ENCODE results near the gene XAGE1A.
"Not testable (repeated sequence)": the region's sequence is repeated elsewhere in the genome, so short reads cannot be mapped to it uniquely, and the experiment has no call there.

The XAGE1A gene, protein sequence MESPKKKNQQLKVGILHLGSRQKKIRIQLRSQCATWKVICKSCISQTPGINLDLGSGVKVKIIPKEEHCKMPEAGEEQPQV

GRCh38 chrX:52495545-52496418 lies at the start of gene XAGE1A:
Gene XAGE1A, plus strand, starts transcription at chrX:52495808. Its CDS starts 1,554 bp downstream, at chrX:52497362.
- DNase-seq: not testable (repeated sequence)

GRCh38 chrX:52452031-52452430 lies 43.6 kb upstream of the XAGE1A start:
- not testable (repeated sequence) for DNase-seq

DNA sequence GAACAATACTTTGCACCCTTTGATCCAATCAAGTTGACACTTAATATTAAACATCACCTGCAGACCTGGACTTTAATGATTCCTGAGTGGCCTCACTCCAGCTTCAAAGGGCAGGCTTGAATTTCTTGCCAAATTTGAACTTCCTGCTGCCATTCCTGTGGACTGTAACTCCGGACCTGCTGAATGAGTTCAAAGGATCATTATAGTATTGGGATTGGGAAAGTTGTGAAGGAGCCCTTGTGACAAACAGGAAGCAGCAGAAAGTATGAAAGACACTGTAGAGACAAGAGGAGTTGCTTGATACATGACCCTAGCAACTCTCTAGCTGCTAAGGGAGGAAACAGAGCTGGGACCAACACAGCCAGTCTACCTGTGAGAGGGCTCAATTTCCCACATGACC lies 24.3 kb upstream of the XAGE1A start:
- not testable (repeated sequence) for DNase-seq

DNA sequence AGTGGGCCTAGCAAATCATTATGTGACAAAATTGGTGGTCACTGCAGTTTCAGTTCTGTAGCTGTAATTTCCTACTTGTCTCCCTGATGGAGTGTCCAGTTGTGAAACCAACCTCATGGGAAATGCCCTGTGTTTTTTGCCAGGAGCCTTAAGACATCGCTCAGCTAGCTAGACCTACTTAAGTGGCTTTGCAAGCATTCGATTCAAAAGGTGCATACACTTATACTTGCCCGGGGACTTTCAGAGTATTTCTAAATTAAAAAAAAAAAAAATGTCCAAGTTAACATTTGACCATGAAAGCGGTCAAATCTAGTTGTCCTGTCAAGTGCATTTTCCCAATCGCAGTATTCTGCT lies 788 bp downstream of the XAGE1A start:
- DNase-seq: not testable (repeated sequence)

DNA sequence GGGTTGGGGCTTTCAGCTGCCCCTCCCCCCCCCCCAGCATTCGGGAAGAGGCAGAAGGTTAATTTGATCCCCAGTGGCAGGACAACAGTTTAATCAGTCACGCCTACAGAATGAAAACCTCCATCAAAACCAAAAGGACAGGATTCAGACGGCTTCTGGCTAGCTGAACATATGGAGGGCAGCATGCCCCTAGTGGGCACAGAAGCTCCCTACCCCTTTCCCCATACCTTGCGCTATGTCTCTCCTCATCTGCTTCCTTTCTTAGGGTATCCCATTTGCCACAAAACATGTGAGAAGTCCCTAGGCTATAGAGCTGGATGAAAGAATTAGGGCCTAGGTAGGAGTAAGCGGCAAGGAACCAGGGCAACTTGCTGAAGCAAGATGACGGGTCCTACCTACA lies 5.8 kb downstream of the XAGE1A start:
- not testable (repeated sequence) for DNase-seq

DNA sequence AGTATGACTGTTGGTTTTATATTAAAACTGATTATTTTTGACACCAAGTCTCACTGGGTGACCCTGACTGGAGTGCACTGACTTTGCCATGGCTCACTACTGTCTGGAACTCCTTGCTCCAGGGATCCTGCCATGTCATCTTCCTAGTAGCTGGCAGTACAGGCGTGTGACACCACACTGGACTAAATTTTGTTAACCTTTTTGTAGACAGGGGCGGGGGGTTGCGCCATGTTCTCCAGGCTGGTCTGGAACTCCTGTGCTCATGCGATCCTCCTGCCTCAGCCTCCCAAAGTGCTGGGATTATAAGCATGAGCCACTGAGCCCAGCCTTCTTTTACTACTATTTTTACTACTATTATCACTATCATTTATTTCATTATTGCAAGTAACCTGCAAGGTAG lies 8.9 kb downstream of the XAGE1A start:
- no peak for DNase-seq

- DNase-seq: no peak
Observed at GRCh38 chrX:52507331-52507730, 11.7 kb downstream of the XAGE1A start.

DNA sequence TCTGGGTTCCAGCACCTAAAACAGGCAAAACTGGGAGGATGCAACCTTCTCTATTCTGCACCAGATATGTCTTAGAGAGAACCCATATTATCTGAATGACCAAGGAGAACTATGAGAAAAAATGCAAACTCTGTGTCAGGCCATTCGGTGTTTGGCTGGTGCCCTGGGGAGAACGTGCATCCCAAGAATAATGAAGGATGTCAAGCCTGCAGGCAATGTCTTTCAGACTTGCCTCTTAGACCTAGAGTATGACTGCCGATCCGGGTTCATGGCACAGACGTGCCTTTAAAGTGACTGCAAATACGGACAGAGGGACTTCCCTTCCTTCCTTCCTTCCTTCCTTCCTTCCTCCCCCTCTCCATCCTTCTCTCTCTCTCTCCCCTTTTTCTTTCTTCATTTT lies 14.3 kb downstream of the XAGE1A start:
- DNase-seq: no peak

GRCh38 chrX:52511126-52511525 lies 15.5 kb downstream of the XAGE1A start:
- not testable (repeated sequence) for DNase-seq

GRCh38 chrX:52516110-52516986 lies 20.7 kb downstream of the XAGE1A start:
- not testable (repeated sequence) for DNase-seq

DNA sequence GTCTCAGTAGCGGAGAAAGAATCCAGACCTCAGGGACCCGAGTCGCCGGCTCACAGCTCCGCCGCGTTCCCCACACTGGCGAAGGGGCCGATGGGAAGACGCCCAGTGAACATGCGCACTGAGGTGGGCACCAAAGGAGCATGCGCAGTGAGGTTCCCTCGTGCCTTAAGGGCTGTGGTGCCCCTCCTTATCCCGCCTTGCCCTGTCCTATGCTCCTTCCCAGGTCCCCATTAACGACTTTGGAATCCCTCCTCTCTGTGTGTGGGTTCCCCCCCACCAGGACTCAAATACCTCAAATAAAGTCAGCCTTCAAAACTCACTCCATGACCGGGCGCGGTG lies 21.3 kb downstream of the XAGE1A start, which contains the start of gene XAGE1B:
Gene XAGE1B, minus strand, starts transcription at position 77 of the 339 bp plus-strand sequence. CDS start 1,536 bp downstream, outside the sequence.
- DNase-seq: not testable (repeated sequence)

GRCh38 chrX:52541051-52541450 lies 45.4 kb downstream of the XAGE1A start:
- DNase-seq: not testable (repeated sequence)

DNA sequence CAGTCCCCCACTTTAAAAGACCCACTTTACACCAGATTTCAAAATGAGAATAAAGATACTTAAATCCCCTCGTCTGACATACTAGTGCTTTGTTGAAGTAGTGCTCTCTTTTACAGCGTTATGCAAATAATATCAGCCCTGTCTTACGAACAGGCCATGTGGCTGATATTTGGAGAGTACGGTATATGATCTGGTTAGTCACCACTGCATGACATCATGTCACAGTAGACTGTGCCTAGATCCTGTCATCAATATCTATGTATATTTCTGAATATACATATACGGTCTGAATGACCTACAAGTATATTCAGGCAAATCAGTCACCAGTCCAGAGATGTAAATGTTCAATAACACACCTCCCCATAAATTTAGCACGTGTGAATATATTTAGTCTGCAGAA lies 46.7 kb downstream of the XAGE1A start:
- no peak for DNase-seq

DNA sequence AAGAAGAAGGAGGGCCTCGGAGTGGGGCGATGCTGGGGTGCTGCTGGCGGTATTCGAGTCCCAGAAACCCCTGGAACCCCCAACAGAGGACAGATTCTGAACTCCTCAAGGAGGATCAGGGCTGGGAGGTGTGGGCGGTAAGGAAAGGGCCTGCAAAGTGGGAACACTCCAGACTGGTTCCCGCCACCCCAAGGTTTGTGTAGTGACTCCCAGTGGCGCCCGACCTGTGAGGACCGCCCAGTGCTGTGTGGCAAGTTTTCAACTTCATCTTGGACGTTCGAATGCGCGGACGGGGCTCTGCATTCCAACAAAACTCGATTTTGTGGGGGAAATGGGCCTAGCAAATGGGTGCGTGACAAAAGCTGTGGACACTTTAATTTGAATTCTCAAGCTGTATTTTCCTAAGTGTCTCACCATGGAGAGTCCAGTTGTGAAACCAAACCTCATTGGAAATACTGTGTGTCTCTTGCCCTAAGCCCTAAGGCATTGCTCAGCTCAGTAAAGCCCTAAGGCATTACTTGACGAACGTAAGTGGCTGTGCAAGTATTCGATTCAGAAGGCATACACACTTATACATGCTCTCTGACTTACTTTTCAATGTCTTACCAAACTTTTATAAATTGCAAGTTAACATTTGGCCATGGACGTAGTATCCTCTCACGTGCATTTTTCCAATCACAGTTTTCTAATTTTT lies 48.7 kb downstream of the XAGE1A start:
- no peak for DNase-seq

GRCh38 chrX:52548769-52549168 lies 53.2 kb downstream of the XAGE1A start:
- DNase-seq: not testable (repeated sequence)
